Measurements from ENCODE around the gene ZSCAN31.

DNA sequence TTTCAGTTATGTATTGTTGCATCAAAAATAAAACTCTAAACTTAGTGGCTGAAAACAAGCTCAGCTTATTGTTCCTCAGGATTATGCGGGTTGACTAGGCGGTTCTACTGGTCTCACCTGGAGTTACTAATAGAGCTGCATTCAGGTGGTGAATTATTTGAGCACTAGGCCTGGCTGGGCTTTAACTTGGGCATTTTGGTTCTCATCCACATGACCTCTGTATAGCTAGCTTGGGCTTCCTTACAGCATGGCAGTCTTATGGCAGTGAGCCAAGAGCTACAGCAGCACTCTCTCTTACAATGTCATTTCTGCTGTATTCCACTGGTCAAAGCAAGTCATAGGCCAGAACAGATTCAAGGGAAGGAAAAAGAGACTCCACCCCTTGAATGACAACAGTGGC is 53.0 kb downstream of the ZSCAN31 start:
- TF ChIP-seq, protein P1, sequence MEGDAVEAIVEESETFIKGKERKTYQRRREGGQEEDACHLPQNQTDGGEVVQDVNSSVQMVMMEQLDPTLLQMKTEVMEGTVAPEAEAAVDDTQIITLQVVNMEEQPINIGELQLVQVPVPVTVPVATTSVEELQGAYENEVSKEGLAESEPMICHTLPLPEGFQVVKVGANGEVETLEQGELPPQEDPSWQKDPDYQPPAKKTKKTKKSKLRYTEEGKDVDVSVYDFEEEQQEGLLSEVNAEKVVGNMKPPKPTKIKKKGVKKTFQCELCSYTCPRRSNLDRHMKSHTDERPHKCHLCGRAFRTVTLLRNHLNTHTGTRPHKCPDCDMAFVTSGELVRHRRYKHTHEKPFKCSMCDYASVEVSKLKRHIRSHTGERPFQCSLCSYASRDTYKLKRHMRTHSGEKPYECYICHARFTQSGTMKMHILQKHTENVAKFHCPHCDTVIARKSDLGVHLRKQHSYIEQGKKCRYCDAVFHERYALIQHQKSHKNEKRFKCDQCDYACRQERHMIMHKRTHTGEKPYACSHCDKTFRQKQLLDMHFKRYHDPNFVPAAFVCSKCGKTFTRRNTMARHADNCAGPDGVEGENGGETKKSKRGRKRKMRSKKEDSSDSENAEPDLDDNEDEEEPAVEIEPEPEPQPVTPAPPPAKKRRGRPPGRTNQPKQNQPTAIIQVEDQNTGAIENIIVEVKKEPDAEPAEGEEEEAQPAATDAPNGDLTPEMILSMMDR (IDR thresholded peaks at IDR 0.05), result no peak
- TF ChIP-seq EZH2 (IDR thresholded peaks at IDR 0.05), result no peak
- TF ChIP-seq EZH2phosphoT487 (IDR thresholded peaks at IDR 0.05), result no peak

Measured in neural progenitor cell (in vitro differentiated cells).